Mucosa of stomach (tissue), 1 donor: ENCODE data around the gene PDE6C.

Experiments
- H3K27me3 ChIP-seq: one replicate; pipeline ENCODE4 v1.7.0; 2013; ENCODE audit warnings: mild to moderate bottlenecking, low read length; ENCODE audit not compliant: control insufficient read depth, insufficient read depth
- H3K36me3 ChIP-seq: one replicate; pipeline ENCODE4 v1.7.0; 2013; ENCODE audit warnings: low read length; ENCODE audit not compliant: control insufficient read depth, insufficient read depth
- H3K4me1 ChIP-seq: one replicate; pipeline ENCODE4 v1.7.0; 2013; ENCODE audit warnings: mild to moderate bottlenecking, low read length; ENCODE audit not compliant: control insufficient read depth, insufficient read depth
- H3K4me3 ChIP-seq: one replicate; pipeline ENCODE4 v1.7.0; 2013; ENCODE audit warnings: low read length
- H3K9ac ChIP-seq: one replicate; pipeline ENCODE4 v1.7.0; 2013; ENCODE audit warnings: mild to moderate bottlenecking, low read length, moderate library complexity
- H3K9me3 ChIP-seq: one replicate; pipeline ENCODE4 v1.7.0; 2013; ENCODE audit warnings: mild to moderate bottlenecking, low read length, moderate library complexity; ENCODE audit not compliant: control insufficient read depth
- donor health status: Pancreatic carcinoma.

PDE6C gene

GRCh38 chr10:93657757-93658156, 45.4 kb downstream of the PDE6C start:
- H3K36me3 ChIP-seq: no peaks in the 10 kb centered on the region
- H3K27me3 ChIP-seq: no peaks in the 10 kb centered on the region
- no peak overlapping the region for H3K9ac ChIP-seq
- no peaks in the 10 kb centered on the region for H3K4me1 ChIP-seq
- no peak overlapping the region for H3K4me3 ChIP-seq
- no peaks in the 10 kb centered on the region for H3K9me3 ChIP-seq

DNA sequence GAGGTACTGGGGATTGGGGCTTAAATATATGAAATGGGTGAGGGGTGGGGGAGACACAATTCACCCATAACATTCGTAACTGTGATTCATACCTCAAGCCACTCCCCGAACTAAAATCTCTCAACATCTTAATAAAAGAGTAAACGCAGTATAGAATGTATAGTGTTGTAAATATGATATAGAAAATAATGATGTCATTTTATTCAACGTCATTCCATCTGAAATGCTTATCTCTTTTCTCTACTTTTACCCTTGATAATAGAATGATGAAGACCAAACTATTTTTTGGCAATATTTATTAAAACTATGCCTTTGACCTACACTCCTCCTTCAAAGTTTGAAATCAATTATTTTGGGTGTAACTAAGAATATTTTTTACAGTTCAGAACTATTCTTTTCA, 53.7 kb downstream of the PDE6C start:
- no peaks in the 10 kb centered on the region for H3K4me1 ChIP-seq
- H3K27me3 ChIP-seq: no peaks in the 10 kb centered on the region
- no peak overlapping the region for H3K4me3 ChIP-seq
- no peaks in the 10 kb centered on the region for H3K9me3 ChIP-seq
- no peak overlapping the region for H3K9ac ChIP-seq
- no peaks in the 10 kb centered on the region for H3K36me3 ChIP-seq

- H3K36me3 ChIP-seq: no peaks in the 10 kb centered on the region
- H3K4me1 ChIP-seq: peaks cover 9% of the 10 kb centered on the region
- no peak overlapping the region for H3K4me3 ChIP-seq
- H3K9ac ChIP-seq: no peak overlapping the region
- H3K9me3 ChIP-seq: no peaks in the 10 kb centered on the region
- no peaks in the 10 kb centered on the region for H3K27me3 ChIP-seq
These were observed 55.5 kb downstream of the PDE6C start for GRCh38 chr10:93667795-93668194.

DNA sequence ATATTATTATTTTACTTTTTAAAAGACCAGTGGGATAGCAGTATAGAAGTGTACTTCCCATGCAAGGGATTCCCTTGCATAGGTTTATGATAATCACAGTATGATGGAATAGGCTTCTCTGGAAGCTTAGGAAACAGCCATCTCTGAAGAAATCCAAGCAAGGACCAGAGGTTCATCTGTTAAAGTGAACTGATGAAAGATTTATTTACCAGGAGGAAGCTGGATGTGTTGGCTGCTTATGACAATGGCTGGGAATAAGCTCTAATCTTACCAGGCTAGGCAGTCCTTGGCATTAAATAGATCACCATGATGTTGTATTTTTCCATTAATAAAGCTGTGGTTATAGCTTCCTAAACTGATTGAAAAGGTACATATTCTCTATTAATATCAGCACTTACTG, 58.0 kb downstream of the PDE6C start:
- H3K9ac ChIP-seq: no peak overlapping the region
- no peaks in the 10 kb centered on the region for H3K36me3 ChIP-seq
- H3K4me3 ChIP-seq: no peak overlapping the region

DNA sequence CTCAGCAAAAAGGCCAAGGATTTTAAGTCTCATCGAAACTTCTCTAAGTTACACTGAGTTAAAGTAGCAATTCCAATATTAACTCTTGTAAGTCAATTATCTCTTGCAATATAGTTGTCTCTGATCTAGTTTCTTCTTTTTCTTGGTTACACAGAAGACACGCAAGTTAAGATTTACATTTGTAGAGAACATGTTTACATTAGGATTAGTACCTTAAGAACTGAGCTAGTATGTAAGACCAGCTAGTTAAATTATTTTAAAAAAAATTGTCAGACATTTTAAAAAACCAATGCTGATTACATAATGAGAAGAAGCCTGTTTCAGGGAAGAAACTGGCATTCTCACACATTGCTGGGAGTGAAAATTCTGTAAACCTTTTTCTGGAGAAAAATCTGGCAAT, 58.7 kb downstream of the PDE6C start:
- Histone ChIP-seq H3K9me3 (no peaks in the 10 kb centered on the region), H3K9ac (no peak overlapping the region), H3K27me3 (no peaks in the 10 kb centered on the region), H3K4me1 (peaks cover 10% of the 10 kb centered on the region), H3K4me3 (no peak overlapping the region), H3K36me3 (no peaks in the 10 kb centered on the region)

More for the DNA sequence above, 58.0 kb downstream of the PDE6C start:
- no peaks in the 10 kb centered on the region for H3K27me3 ChIP-seq
- H3K9me3 ChIP-seq: no peaks in the 10 kb centered on the region
- H3K4me1 ChIP-seq: peaks cover 10% of the 10 kb centered on the region

DNA sequence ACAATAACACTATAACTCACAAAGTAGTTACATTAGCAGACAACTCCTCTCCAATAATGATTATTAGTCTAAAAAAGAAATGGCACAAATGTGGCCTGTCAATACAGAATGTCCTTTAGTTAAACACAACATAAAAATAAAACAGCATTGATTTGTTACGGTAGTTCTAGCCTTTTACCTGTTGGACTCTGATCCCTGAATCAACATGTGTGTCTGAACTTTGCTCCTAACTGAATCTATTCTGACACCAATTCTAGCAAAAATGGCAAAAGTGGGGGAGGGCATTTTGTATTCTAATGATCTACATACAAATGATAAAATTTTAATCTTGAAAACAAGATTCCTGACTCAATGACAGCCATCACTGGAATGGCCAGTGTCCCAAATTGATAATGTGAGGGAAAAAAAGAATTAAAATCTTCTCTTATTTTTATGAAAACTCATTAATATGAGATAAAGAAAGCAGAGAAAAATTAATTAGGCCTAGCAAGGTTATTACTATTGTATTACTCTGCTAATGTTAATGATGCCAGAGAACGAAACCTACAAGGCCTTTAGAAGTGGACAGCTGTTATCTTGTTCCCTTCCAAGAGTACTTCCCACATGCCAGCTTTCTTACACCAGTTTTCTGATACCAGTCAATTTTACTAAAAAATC, 59.8 kb downstream of the PDE6C start:
- Histone ChIP-seq H3K4me3 (no peak overlapping the region), H3K4me1 (peaks cover 10% of the 10 kb centered on the region), H3K9me3 (no peaks in the 10 kb centered on the region), H3K36me3 (no peaks in the 10 kb centered on the region), H3K27me3 (no peaks in the 10 kb centered on the region), H3K9ac (no peak overlapping the region)

DNA sequence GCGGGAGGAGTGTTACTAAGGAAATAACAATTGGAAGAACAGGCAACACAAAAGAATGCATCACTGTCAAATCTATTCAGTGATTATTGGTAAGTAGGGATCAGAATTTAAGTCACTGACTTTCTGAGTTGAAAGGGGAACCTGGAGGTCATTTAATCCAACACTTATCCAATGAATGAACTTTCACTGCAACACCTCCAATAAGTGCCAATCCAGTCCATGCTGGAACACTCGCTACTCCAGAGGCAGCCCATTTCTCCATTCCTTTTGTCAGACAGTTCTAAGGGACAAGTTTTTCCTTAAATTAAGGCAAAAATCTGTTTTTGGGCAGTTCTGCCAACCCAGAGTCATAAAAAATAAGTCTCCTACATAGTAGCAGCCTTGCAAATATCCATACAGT, 60.6 kb downstream of the PDE6C start:
- H3K4me3 ChIP-seq: no peak overlapping the region
- peaks cover 10% of the 10 kb centered on the region for H3K4me1 ChIP-seq
- no peak overlapping the region for H3K9ac ChIP-seq
- H3K27me3 ChIP-seq: no peaks in the 10 kb centered on the region
- no peaks in the 10 kb centered on the region for H3K9me3 ChIP-seq
- H3K36me3 ChIP-seq: no peaks in the 10 kb centered on the region

DNA sequence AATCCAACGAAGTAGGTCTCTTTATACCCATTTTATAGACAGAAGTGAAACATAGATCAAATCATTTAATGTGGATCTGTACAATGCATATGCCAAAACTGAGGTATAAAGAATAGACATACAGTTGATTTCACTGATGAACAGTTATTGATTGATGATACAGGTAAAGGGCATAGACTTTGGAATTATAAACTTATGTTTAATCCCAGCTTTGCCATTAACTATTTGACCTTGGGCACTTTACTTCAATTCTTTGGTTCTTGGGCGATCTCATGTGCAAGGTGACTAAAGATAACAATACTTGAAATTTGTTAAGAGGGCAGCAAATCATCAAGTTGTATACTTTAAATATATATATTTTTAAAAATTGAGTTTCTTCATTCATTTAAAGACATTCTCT, 61.5 kb downstream of the PDE6C start:
- H3K9ac ChIP-seq: no peak overlapping the region
- H3K4me3 ChIP-seq: no peak overlapping the region
- no peaks in the 10 kb centered on the region for H3K27me3 ChIP-seq
- H3K9me3 ChIP-seq: no peaks in the 10 kb centered on the region
- H3K36me3 ChIP-seq: no peaks in the 10 kb centered on the region
- H3K4me1 ChIP-seq: peaks cover 10% of the 10 kb centered on the region

GRCh38 chr10:93678386-93678785, 66.0 kb downstream of the PDE6C start:
- Histone ChIP-seq H3K4me3 (no peak overlapping the region), H3K27me3 (no peaks in the 10 kb centered on the region), H3K36me3 (no peaks in the 10 kb centered on the region), H3K9ac (no peak overlapping the region), H3K4me1 (no peaks in the 10 kb centered on the region), H3K9me3 (no peaks in the 10 kb centered on the region)

- Histone ChIP-seq H3K4me3 (no peak overlapping the region), H3K9ac (no peak overlapping the region), H3K9me3 (no peaks in the 10 kb centered on the region), H3K4me1 (no peaks in the 10 kb centered on the region), H3K27me3 (no peaks in the 10 kb centered on the region), H3K36me3 (no peaks in the 10 kb centered on the region)
These were observed 66.7 kb downstream of the PDE6C start for GRCh38 chr10:93678805-93679587.

GRCh38 chr10:93680412-93681047, 68.2 kb downstream of the PDE6C start:
- Histone ChIP-seq H3K9me3 (no peaks in the 10 kb centered on the region), H3K27me3 (no peaks in the 10 kb centered on the region), H3K4me3 (no peak overlapping the region), H3K9ac (no peak overlapping the region), H3K4me1 (no peaks in the 10 kb centered on the region), H3K36me3 (no peaks in the 10 kb centered on the region)

DNA sequence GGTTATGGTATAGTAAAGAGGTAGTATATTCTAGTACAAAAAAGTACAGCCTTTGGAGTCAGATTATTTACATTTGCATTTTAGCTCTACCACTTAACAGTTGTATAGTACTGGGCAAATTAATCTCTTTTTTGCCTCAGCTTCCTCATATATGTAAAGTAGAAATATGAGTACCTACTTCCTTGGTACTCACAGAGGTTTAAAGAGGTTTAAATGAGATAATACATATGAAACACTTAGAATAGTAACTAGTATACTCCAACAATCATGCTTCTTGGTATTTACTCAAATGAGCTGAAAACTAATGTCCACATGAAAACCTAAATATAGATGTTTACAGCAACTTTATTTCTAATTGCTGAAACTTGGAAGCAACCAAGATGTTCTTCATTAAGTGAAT, 75.4 kb downstream of the PDE6C start:
- Histone ChIP-seq H3K4me1 (no peaks in the 10 kb centered on the region), H3K36me3 (no peaks in the 10 kb centered on the region), H3K9me3 (no peaks in the 10 kb centered on the region), H3K27me3 (no peaks in the 10 kb centered on the region), H3K4me3 (no peak overlapping the region), H3K9ac (no peak overlapping the region)
